ENCODE results near the gene NKAIN4. TPM values are rescaled to one million over a fixed set of nuclear protein-coding genes. Genes with fewer than 3 reads are reported as not detected.

NKAIN4 gene
- total RNA-seq, 1 experiment from 2014 or later, result not detected

DNA sequence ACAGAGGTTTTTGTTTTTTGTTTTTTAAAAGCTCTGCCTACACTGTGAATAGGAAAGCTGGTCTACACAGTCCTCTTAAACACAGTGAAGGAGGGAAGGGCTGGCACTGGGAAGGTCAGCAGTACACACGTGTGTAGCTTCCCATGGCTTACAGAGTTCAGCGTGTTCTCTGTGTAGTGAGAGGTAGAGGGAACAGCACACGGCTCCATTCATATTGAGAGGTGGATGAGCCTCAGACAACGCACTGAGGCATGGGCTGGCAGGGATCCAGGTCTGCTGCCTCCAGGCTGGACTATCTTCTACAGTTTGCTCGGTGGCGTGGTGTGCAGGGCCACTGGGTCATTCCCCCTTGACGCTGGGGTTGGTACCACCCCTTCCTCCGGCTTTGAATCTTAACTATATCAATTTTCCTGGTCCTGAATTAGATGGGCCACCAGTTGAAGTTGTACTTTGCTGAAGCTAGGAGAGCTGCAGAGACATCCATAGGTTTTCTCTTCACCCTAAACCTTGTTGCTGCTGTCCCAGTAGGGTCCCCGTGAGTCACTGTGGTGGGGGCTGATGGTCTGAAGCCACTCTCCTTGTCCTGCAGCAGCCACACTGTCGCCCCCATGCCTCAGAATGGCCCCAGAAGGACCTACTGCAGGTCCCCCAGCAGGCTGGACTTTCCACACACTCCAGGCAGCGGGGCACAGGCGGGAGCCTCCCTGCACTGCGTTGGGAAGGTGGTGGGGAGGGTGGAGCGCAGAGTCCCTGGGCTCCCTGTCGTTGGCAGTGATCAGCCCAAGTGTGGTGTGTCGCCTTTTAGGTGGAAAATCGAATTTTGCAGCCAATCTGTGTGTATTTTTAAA lies 20.3 kb upstream of the NKAIN4 start:
- no peak for DNase-seq (ENCODE audit: low read depth)

- peak; percentile 94 for DNase-seq (ENCODE audit: low read depth)
Measured at GRCh38 chr20:63273635-63274380, 19.5 kb upstream of the NKAIN4 start.

DNA sequence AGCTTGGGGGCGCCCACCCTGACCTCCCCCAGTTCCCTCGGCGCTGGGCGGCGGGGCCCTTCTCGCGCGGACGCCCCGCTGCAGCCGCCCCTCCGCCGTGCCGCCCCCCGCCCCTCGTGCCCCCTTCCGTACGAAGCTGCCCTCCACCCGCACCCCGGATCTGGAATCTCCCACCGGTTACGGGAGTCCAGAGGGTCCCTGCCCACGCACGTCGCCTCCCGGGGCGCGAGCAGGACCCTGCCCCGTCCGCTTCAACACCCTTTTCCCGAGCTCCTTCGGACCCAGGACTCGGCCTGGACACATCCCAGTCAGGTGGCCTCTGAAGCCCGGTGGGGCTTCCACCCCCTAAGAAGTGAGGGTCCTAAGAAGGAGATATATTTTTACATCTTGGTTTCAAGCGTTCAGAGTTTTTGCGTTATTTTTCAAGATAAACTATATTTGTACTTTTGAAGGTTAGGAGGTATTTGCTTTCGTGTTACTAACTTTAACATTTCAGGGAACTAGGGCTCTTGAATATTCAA lies 18.9 kb upstream of the NKAIN4 start:
- no peak for DNase-seq (ENCODE audit: low read depth)

DNA sequence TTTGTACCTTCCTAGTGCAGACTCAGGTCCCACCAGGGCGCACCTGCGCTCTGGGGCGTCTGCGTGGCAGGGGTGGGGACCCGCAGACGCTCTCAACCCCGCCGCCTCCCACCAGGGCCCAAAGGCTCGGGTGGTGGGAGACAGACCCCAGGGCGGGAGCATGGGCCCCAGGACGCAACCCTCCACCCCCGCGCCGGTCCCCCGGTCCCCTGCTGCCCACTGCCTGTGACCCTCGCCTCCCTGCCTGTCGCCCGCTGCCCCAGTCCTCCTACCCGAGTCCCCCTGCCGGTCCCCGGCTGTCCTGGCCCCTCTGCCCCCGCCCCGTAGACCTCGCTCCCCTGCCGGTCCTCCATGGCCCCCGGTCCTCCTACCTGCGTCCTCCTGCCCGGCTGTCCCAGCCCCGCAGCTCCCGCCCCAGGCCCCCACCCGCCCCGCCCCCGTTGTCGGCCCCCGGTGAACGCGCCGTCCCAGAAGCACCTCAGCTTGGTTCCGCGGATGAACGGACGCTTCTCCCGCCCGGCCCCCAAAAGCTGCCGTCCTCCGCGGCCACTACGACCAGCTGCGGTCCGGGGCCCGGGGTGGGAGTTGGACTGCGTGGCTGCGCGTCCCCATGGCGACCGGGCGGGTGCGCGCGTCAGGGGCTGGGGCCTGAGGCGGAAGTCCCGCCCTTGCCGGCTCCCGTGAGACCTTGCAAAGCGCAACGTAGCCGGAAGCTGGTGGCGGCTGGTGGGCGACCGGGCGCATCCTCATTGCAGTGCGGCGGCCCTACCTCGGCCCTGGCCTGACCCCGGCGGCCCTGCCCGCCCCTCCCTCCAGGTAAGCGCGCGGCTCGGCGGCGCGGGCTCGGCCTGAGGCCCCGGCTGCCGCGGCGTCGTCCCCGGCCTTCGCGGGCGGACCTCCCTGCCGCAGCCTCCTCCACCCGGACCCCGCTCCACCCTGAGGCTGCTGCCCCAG lies 18.1 kb upstream of the NKAIN4 start, which contains the start of gene ARFGAP1:
TSS of gene ARFGAP1 (plus strand) at position 709 of the 954 bp plus-strand sequence. CDS start 2,768 bp downstream, outside the sequence.
- DNase-seq (ENCODE audit: low read depth), result peak; percentile 91

GRCh38 chr20:63270606-63271325 lies 16.5 kb upstream of the NKAIN4 start:
- DNase-seq (ENCODE audit: low read depth), result no peak

GRCh38 chr20:63269724-63270123 lies 15.5 kb upstream of the NKAIN4 start:
- DNase-seq (ENCODE audit: low read depth), result no peak

DNA sequence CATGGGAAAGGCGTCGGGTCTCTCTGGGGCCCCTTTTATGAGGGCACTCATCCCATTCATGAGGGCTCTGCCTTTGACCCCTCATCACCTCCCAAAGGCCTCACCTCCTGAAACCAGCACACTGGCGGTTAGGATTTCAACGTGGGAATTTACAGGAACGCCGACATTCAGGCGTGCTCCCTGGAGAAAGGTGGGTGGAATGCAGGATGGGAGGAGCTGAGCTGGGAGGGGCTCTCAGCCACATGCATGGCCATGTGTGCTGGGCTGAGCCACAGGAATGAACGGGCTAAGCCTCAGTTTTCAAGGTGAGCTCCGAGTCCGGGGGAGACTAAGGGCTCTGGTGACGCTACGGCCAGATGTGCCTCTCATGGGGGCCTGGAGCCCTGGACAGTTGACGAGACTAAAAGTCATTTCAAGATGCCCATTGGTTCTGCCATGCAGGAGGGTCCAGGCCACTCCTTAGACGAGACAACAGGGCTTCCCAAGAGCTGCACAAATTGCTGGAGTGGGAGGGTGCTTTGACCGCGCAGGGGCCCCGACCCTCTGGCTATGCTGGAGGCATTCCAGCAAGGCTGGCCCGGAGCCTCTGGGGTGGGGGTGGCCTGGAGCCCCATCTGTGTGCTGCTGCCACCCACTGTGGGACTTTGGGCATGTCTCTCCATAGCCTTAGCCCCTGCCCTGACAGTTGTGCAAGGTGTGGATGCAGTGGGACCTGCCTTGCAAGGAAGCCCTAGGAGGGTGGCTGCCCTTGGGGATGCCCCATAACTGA lies 14.6 kb upstream of the NKAIN4 start:
- DNase-seq (ENCODE audit: low read depth), result no peak

GRCh38 chr20:63268256-63268655 lies 14.0 kb upstream of the NKAIN4 start:
- no peak for DNase-seq (ENCODE audit: low read depth)

- DNase-seq (ENCODE audit: low read depth), result no peak
Measured at GRCh38 chr20:63267691-63268090, 13.4 kb upstream of the NKAIN4 start.

DNA sequence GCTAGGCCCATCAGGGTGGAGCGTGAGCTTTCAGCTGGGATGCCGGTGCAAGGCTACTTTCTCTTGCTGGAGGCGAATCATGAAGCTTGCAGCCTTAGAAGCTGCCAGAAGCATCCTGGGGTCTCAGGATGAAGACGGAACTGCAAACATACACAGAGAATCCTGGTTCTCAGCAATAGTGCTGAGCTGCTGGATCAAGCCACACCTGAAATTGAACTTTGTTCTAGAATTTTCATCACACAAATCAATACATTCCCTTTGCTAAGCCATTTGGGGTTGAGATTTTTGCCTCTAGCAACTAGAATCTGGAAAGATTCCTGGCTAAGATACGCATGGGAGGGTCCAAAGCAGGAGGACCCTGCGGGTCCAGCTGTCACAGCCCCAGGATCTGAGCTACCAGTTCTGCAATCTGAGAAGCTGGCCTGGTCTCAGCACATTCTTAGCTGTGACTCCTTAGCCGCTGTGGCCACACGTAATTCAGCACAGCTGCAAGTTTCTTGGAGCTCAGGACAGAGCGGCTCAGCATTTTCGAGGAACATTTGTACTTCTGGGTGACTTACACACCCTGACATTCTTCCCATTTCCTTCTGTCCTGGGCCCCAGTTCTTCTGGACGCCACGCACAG lies 11.7 kb upstream of the NKAIN4 start:
- no peak for DNase-seq (ENCODE audit: low read depth)

GRCh38 chr20:63264519-63264918 lies 10.3 kb upstream of the NKAIN4 start:
- no peak for DNase-seq (ENCODE audit: low read depth)

GRCh38 chr20:63264000-63264399 lies 9.7 kb upstream of the NKAIN4 start:
- DNase-seq (ENCODE audit: low read depth), result no peak

DNA sequence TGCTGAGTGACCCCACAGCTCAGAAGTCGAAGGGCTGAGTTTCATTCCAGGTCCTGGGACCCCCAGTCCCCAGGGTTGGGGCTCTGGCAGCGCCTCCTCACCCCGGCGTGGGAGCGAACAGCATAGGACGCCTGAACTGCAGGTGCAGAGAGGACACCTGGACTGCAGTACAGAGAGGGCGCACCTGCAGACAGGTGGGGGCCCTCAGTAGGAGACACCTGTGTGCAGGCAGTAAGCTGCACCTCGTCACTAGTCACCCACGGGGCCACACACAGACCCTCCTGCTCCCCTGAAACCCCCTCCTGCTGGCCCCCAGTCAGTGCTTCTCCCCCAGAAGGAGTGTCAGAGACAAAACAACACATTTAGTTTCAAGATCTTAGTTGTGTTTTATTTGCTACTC lies 8.6 kb upstream of the NKAIN4 start:
- no peak for DNase-seq (ENCODE audit: low read depth)

- DNase-seq (ENCODE audit: low read depth), result no peak
Measured at GRCh38 chr20:63261795-63262528, 7.7 kb upstream of the NKAIN4 start.

DNA sequence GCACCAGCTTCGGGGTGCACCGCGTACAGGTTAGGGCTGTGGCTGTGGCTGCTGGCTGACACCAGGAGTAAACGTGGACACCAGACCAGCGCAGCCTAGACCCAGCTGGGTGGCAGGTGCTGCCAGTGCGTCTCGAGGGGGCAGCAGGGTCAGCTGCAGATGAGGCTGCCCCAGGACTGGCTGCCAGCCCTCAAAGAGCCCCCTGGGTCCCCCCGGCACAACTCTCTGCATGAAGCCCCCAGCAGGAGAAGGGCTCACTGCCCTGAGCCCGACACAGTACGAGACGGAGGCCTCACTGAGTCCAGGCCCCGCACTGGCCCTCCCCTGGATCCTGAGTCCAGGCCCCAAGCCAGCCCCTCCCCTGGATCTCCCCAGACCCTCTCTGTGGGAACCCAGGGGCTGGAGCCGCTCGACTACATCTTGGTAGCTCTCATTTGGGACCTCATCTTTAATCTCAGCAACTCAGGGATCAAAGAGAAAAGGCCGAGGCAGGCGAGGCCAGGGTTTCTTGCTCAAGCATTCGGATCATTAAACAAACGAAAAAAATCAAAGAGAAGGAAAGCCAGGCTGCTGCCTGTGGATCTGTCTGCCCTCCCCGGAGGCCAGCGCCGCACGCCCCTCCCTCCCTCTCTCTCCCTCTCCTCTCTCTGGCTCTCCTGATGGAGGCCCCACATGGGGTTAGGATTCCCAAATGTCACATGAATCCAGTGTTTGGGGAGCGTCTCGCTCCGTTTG lies 7.0 kb upstream of the NKAIN4 start:
- DNase-seq (ENCODE audit: low read depth), result no peak

DNA sequence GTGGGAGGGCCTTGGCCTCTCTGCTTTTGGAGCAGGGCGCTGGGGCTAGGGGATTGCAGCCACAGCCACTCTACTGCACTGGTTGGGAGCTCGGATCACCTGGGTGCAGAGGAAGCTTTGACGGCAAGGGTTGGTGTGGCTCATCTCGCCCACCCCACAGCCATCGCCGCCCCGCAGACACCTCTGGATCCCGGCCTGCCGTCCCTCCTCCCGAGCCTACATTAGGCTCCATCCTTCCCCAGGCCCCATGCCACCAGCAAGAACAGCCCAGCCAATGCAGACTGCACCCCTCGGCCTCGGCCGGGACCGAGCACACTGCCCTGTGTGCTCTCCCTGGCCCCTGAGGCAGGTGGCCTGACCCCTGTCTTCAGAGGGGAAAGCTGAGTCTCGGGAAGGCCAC lies 6.3 kb upstream of the NKAIN4 start:
- no peak for DNase-seq (ENCODE audit: low read depth)

- DNase-seq (ENCODE audit: low read depth), result no peak
Measured at GRCh38 chr20:63259734-63260460, 5.6 kb upstream of the NKAIN4 start.

DNA sequence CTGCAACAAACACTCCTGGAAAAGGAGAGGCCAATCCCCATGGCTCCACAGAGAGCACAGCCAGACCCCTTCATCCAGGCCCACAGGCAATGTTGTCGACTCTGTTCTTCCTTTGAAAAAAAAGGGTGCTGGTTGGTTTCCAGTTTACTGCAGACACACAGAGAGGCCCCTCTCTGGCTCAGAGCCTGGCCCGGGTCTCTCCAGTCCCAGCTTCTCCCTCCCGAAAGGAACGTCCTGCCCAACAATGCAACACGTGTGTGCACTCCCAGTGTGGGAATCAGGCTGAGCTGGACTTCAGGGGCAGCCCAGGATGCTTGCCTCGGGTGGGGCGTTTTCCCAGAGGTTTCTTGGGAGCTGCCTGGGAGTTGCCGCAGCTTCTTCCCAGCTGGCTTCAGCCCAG lies 4.5 kb upstream of the NKAIN4 start:
- no peak for DNase-seq (ENCODE audit: low read depth)
